ENCODE results near the gene PLA2R1. TPM values are rescaled to one million over a fixed set of nuclear protein-coding genes. Genes with fewer than 3 reads are reported as not detected.
A peak's percentile ranks its signal among the peaks of the same experiment; 100 is the strongest.

Gene PLA2R1
- total and polyA plus RNA-seq, 10 donors, result 1.3 to 17.0 (median 10.1) TPM

GRCh38 chr2:160087854-160088745 is 25.7 kb upstream of the PLA2R1 start:
- no peak overlapping the region for H3K4me3 ChIP-seq
- intact Hi-C loops (cut with DNase I; ENCODE audit: low total_unique reads), result no loop called here
- WGBS, 5 donors, result 75 to 86% (median 77%) methylated on average over 4 of the region's 4 CpGs
- peaks cover 11 to 100% (median 99%) of the 10 kb centered on the region in 8 donors for H3K9me3 ChIP-seq
- DNase-seq, result no peak
- H3K27ac ChIP-seq, result no peak overlapping the region
- H3K36me3 ChIP-seq, result no peaks in the 10 kb centered on the region
- no peaks in the 10 kb centered on the region for H3K27me3 ChIP-seq (replicated peaks in 1 of 7)
- H3K4me1 ChIP-seq, result no peaks in the 10 kb centered on the region
- TF ChIP-seq CTCF (IDR thresholded peaks at IDR 0.05 in 8 of 11, conservative IDR thresholded peaks at IDR 0.05 in 3 of 11) (peak in 1 of 11 experiments; percentile 19), POLR2AphosphoS5 (IDR thresholded peaks at IDR 0.05) (no peak), POLR2A (IDR thresholded peaks at IDR 0.05) (no peak)

- DNase-seq, result no peak
- WGBS, 5 donors, result 85 to 95% (median 93%) methylated on average over 3 of the region's 3 CpGs
- Histone ChIP-seq H3K36me3 (no peaks in the 10 kb centered on the region), H3K27ac (no peak overlapping the region), H3K9me3 (peaks cover 11 to 87% (median 81%) of the 10 kb centered on the region in 8 donors), H3K4me3 (no peak overlapping the region), H3K27me3 (replicated peaks in 1 of 7) (no peaks in the 10 kb centered on the region), H3K4me1 (no peaks in the 10 kb centered on the region)
- TF ChIP-seq POLR2AphosphoS5 (IDR thresholded peaks at IDR 0.05) (no peak), POLR2A (IDR thresholded peaks at IDR 0.05) (no peak), CTCF (IDR thresholded peaks at IDR 0.05 in 8 of 11, conservative IDR thresholded peaks at IDR 0.05 in 3 of 11) (no peak)
- intact Hi-C loops (cut with DNase I; ENCODE audit: low total_unique reads), result no loop called here
Observed at GRCh38 chr2:160085662-160086061, 23.2 kb upstream of the PLA2R1 start.

GRCh38 chr2:160077912-160078810 is 15.7 kb upstream of the PLA2R1 start:
- Histone ChIP-seq H3K27me3 (replicated peaks in 1 of 7) (no peaks in the 10 kb centered on the region), H3K36me3 (no peaks in the 10 kb centered on the region), H3K27ac (no peak overlapping the region), H3K4me1 (peaks cover 0 to 15% (median 12%) of the 10 kb centered on the region in 6 donors), H3K9me3 (peaks cover 0 to 26% (median 16%) of the 10 kb centered on the region in 8 donors), H3K4me3 (no peak overlapping the region)
- DNase-seq, result no peak
- intact Hi-C loops (cut with DNase I; ENCODE audit: low total_unique reads), result no loop called here
- WGBS, 5 donors, result 80 to 94% (median 88%) methylated on average over 4 of the region's 4 CpGs
- TF ChIP-seq CTCF (IDR thresholded peaks at IDR 0.05 in 8 of 11, conservative IDR thresholded peaks at IDR 0.05 in 3 of 11) (no peak), POLR2AphosphoS5 (IDR thresholded peaks at IDR 0.05) (no peak), POLR2A (IDR thresholded peaks at IDR 0.05) (no peak)
